H1 (cell line): ENCODE data around the gene DLEC1.

ENCODE experiments used
- BRCA1 ChIP-seq: IDR thresholded peaks from 2 replicates; pipeline ENCODE4 v1.6.1; 2012; ENCODE audit warnings: low read depth, low read length, improper control_type of control experiment
- CEBPB ChIP-seq: IDR thresholded peaks from 2 replicates; pipeline ENCODE4 v1.6.1; 2012; ENCODE audit warnings: low read depth, low read length
- CTCF ChIP-seq, 3 experiments: IDR thresholded peaks; 1 replicate in 2 of 3; 2 replicates in 1 of 3; pipeline versions ENCODE4 v1.5.1 to v1.6.1; 2011; ENCODE audit warnings: low read length in 3 of 3, mild to moderate bottlenecking in 3 of 3, inconsistent platforms in 2 of 3, low read depth in 1 of 3, moderate library complexity in 1 of 3; ENCODE audit not compliant: insufficient read depth in 1 of 3; ENCODE audit errors: control extremely low read depth in 1 of 3
- EZH2 ChIP-seq: fragments of 200-600 bp; sonication (generic); IDR thresholded peaks from 2 replicates; pipeline ENCODE4 v1.7.1; 2012; ENCODE audit warnings: low read depth, mild to moderate bottlenecking, moderate library complexity, low read length, inconsistent platforms; ENCODE audit not compliant: severe bottlenecking
- POLR2A ChIP-seq, 2 experiments: IDR thresholded peaks; 1 replicate in 1 of 2; 2 replicates in 1 of 2; pipeline ENCODE4 v1.6.1; 2011; ENCODE audit warnings: low read depth in 2 of 2, low read length in 2 of 2, mild to moderate bottlenecking in 2 of 2; ENCODE audit errors: control extremely low read depth in 1 of 2
- POLR2AphosphoS5 ChIP-seq: IDR thresholded peaks from 2 replicates; pipeline ENCODE4 v1.6.1; 2011; ENCODE audit warnings: low read depth, low read length
- POU5F1 ChIP-seq: IDR thresholded peaks from 2 replicates; pipeline ENCODE4 v1.6.1; 2011; ENCODE audit warnings: low read depth, mild to moderate bottlenecking, low read length, moderate library complexity
- RAD21 ChIP-seq, 2 experiments: IDR thresholded peaks in 1 of 2; conservative IDR thresholded peaks in 1 of 2; 2 replicates each; pipeline ENCODE4 v1.6.1; 2011; ENCODE audit warnings: low read depth in 2 of 2, low read length in 2 of 2, improper control_type of control experiment in 1 of 2, inconsistent platforms in 1 of 2, mild to moderate bottlenecking in 1 of 2, moderate library complexity in 1 of 2
- TAF1 ChIP-seq: IDR thresholded peaks from 2 replicates; pipeline ENCODE4 v1.6.1; 2011; ENCODE audit warnings: mild to moderate bottlenecking, low read depth, low read length
- TF ChIP-seq, protein P1 (sequence below): IDR thresholded peaks from 2 replicates; pipeline ENCODE4 v1.6.1; 2011; ENCODE audit warnings: low read length, improper control_type of control experiment

GRCh38 chr3:38127611-38128302 lies 88.7 kb downstream of the DLEC1 start:
- no peak for TF ChIP-seq CTCF (IDR thresholded peaks at IDR 0.05; ENCODE audit: control extremely low read depth in 1 of 3, insufficient read depth in 1 of 3, low read depth in 1 of 3, low read length in 3 of 3)
- no peak for TF ChIP-seq CEBPB
- TF ChIP-seq POU5F1: no peak
- TF ChIP-seq EZH2: no peak
- TF ChIP-seq BRCA1: no peak
- no peak for TF ChIP-seq POLR2A (IDR thresholded peaks at IDR 0.05; ENCODE audit: control extremely low read depth in 1 of 2, low read depth in 2 of 2, low read length in 2 of 2)
- TF ChIP-seq, protein P1, sequence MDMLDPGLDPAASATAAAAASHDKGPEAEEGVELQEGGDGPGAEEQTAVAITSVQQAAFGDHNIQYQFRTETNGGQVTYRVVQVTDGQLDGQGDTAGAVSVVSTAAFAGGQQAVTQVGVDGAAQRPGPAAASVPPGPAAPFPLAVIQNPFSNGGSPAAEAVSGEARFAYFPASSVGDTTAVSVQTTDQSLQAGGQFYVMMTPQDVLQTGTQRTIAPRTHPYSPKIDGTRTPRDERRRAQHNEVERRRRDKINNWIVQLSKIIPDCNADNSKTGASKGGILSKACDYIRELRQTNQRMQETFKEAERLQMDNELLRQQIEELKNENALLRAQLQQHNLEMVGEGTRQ: no peak
- no peak for TF ChIP-seq POLR2AphosphoS5
- TF ChIP-seq RAD21 (IDR thresholded peaks at IDR 0.05 in 1 of 2, conservative IDR thresholded peaks at IDR 0.05 in 1 of 2; ENCODE audit: low read depth in 2 of 2, low read length in 2 of 2): no peak
- no peak for TF ChIP-seq TAF1
